RPMI8226 (cell line): ENCODE measurements around the gene CBARP.

Experiments used
- DNase-seq: peaks from one replicate; pipeline ENCODE4 v3.0.0-alpha.2; 2015

The CBARP gene

DNA sequence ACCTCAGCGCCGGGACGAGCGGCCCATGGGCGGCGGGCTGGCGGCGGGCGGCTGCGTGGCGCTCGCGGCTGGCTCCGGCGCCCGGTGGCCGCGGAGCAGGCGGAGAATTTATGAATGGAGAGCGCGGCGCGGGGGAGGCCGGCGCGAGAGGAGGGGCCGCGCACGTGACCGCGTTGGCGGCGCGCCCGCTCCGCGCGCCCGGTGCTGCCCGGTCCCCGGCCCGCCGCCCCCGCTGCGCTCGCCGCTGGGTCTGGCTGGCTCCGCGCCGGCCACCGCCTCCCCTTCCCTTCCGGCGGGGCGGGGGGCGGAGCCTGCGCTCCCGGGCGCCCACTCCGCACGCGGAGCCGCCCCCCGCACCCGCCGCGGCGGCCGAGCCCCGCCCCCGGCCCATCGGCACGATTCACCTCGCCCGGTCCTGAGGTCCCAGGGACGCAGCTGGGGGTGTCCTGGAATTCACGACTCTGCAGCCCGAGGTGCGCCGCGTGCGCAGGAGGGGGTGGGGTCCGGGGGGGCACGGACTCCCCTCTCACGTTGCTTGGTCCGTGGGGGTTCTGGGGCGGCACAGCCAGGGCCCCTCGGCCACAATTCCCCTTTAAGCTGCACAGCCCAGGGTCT is at the start of gene CBARP:
TSS of gene CBARP (minus strand) at position 252 of the 615 bp plus-strand sequence. CDS start 1,905 bp downstream, outside the sequence.
- peak; percentile 51 for DNase-seq

DNA sequence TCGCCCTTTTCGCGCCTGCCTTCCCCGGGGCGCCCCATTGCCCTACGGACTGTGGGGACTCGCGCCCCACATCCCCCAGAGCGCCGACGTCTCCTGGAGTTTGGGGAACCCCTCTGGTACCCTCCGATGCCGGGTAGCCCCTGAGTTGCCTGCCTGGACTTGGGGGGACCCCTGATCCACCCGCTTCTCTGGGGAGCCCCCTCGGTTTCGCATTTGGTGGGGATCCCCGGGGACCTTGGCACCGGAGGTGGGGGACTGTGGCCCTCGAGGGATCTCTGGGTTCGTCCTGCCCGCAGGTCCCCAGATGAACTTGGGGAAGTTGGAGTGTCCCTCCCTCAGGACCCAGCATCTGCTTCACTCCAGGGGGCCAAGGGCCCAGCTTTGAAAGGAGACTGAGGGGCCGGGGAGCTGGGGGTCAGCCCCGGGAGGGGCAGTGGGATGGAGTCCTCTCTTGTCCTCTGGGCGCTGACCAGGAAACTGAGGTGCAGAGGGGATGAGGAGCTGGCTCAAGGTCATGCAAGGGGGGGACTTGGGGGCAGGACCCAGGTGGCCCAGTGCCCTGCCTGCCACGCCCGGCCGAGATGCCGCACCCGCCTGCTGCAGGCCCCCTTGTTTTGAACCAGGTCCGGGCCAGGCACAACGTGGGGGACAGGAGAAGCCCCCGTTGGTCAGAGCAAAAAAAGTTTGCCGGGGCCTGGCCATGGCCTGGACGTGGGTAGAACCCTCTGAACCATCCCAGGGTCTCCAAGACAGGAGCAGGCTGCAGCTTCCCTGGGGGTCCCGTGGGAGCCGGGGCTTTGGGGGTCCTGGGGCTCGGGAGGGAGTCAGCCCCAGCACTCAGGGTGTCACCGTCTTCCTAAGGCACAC is 48.9 kb upstream of the CBARP start:
- DNase-seq: no peak

DNA sequence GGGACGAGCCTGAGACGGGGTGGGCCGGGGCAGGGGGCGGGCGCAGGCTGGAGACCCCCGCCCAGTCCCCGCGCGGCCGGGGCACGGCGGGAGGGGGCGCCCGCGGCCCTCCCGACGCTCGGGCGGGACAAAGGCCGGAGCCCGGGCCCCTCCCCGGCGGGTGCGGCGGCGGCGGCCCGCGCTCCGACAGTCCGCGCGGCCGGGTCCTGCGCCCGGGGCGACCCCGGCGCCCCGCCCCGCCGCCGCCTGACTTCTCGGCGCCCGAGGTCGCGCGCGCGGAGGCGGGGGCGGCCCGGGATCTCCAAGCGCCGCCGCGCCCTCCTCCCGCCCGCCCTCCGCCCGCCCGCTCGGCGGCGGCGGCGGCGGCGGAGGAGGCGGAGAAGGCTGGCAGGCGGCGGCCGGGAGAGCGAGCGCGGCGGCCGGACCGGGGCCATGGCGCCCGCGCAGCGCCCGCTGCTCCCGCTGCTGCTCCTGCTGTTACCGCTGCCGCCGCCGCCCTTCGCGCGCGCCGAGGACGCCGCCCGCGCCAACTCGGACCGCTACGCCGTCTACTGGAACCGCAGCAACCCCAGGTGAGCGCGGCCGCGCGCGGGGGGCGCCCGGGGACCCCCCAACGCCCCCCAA is 48.0 kb upstream of the CBARP start, which contains the start of gene EFNA2:
TSS of gene EFNA2 (plus strand) at position 137 of the 624 bp plus-strand sequence. CDS start at position 433, 296 bp downstream.
- peak; percentile 18 for DNase-seq

DNA sequence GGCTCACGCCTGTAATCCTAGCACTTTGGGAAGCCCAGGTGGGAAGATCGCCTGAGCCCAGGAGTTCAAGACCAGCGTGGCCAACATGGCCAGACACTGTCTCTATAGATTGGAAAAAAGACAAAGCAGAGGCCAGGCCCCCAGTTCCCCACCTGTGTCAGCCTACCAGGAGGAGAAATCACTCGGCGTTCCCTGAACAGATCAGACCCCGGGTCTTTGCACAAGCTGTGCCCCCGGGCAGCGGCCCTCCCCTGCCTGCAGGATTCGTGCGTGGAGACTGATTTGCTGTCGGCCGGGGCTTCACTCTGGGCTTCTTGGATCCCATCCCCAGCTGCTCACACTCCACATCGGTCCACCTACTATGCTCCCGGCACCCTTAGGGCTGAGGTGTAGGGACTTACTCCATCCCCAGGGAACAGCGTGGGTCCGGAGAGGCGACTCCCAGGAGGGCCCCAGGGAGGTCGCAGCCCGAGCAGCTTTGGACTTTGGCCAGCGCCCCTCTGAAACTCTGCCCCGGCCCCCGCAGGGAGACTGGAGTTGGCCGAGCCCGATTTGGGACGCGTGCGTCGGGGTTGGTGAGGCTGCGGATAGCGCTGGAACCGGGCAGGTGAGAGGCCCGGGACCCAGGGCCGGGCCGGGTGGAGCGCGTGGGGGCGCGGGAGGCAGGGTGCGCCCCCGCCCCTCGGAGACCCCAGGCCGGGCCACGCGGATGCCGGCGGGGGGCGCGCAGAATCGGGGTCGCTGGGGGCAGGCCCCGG is 47.4 kb upstream of the CBARP start:
- no peak for DNase-seq

GRCh38 chr19:1284293-1284978 is 46.6 kb upstream of the CBARP start:
- peak; percentile 21 for DNase-seq

- DNase-seq: no peak
These were observed 46.1 kb upstream of the CBARP start for GRCh38 chr19:1283917-1284292.

DNA sequence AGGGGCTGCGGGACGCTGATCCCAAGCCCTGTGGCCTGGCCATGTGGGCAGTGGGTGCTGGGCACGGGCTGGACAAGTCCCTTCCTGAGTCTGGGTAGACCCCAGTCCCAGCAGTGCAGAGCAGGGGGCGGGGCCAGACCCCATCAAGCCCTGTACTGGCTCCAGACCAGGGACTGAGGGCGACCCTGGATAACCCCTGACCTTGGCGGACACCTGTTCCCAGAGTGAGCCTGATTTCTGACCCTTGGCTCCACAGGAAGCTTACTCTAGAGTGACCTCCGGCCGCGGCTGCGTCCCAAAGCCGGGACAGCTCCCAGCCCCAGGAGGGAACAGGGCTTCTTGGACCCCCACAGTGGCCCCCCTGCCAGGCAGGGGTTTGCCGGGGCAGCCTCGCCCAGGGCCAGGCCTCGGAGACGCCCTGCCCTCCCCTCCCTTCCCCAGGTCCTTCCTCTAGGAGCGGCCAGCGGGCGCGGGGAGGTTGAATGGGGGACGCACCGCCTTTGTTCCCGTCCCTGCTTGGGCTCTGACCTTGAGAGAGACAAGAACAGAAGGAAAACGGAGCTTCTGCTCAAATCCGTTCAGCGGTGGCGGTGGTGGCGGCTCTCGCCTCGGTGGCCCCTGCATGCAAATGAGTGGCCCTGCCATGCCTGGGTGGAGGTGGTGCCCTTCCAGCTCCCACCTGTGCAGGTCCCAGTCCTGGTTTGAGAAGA is 45.6 kb upstream of the CBARP start:
- DNase-seq: no peak

- no peak for DNase-seq
These were observed 44.9 kb upstream of the CBARP start for GRCh38 chr19:1282588-1283206.

GRCh38 chr19:1281569-1282287 is 43.9 kb upstream of the CBARP start:
- no peak for DNase-seq

DNA sequence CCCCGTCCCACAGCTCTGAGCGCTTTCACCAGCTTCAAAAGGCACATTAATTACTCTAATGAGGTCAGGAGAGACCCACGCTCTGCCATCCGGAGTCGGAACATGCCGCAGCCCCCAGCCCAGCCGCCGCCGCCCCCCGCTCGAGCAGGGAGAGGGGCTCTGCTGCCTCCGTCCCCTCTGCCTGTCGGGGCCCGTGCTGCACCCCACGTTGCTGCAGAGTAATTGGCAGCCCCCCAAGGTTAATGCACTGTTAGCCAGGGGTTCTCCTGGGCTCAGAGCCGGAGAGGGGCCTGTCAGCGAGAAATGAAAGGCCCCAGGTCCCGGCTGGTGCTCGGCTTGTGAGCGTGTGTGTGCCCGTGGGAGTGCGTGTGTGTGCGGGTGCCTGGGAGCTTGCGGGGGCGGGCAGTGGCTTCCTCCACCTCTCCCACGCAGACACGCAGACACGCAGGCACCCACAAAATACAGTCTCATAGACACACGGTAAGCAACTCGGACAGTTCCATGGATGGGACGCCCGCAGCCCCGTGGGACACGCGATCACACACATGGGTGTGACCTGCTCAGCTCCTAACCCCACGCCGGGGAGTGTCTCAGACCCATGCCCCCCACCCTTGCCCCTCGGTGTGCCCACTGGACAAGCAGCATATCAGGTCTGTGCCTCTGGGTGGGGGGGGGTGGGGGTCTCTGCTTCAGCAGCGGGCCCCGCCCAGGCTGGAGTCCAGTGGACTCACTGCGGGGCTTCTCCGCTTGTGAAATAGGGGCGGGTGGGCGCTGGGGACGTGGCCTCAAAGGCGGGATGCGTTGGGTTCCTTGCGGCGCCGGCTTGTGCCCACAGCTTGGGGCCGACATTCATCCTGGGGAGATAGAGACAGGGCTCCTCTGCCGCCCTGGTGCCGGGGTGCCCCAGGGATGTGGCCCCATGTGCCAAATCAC is 43.1 kb upstream of the CBARP start:
- no peak for DNase-seq

DNA sequence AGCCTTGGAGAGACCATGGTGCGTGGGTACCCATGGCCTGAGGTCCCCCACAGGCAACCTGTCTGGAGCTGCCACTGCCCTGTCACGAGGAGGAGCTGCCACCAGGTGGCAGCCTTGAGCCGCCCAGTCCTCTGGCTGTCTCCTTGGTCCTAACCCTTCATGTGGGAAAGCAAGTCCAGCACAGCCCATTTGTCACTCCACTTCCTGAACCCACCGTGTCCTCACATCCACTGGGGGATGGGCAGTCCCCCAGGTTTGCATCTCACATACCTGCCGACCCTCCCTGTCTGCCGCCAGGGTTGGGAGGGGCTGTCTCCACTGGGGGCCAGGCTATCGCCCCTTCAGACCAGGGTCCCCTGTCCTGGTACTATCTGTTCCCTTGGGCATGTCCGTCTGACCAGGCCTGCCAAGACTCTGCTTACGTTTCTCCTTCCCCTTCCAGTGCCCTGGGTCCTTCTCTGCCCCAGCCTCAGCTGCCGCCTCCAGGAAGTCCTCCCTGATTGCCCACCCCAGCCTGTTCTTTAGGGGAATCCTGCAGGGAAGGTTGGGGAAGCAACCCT is 42.1 kb upstream of the CBARP start:
- DNase-seq: peak; percentile 83

GRCh38 chr19:1278713-1279660 is 41.2 kb upstream of the CBARP start:
- DNase-seq: no peak

DNA sequence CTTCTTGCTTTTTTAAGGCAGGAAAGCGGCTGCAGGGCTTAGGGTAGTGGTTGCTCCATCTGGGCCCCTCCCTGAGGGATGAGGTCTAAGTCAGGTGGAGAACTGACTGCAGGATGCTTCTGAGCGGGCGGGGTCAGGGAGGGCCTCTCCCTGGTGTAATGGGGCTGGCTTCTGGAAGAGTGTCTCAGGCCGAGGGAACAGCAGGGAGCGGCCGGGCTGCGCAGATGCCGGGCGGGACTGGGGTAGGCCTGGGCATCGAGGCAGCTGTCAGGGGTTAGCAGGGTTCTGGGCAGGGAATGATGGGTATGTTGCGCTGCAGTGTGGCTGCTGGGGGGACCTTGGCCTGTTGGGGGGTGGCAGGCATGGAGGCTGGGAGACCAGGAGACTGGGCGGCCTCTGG is 40.3 kb upstream of the CBARP start:
- DNase-seq: no peak

- DNase-seq: no peak
These were observed 39.3 kb upstream of the CBARP start for GRCh38 chr19:1277061-1277460.

- peak; percentile 88 for DNase-seq
These were observed 38.8 kb upstream of the CBARP start for GRCh38 chr19:1276628-1277022.

- no peak for DNase-seq
These were observed 38.3 kb upstream of the CBARP start for GRCh38 chr19:1275976-1276627.

DNA sequence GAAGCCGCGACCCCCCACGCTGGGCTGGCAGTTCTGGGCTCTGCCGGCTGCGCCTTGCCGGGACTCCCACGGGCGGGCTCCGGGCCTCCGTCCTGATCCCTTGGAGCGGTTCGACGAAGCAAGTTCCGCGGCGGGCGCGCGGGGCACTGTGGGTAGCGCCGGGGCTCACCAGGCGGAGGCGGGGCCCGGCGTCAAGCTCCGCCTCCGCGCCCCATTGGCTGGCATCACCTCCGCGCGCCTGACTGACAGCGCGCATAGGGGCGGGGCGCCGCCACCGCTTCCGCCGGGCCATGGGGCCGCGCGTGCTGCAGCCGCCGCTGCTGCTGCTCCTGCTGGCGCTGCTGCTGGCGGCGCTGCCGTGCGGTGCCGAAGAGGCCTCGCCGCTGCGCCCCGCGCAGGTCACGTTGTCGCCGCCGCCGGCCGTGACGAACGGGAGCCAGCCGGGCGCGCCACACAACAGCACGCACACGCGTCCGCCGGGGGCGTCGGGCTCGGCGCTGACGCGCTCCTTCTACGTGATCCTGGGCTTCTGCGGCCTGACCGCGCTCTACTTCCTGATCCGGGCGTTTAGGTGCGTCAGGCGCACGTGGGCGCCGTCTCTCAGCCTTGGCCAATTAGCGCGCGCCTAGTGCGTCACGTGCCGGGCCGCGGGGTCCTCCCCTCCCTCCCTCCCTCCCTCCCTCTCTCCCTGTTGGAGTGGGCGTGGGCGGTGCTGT is 37.6 kb upstream of the CBARP start, which contains the start of gene FAM174C:
TSS of gene FAM174C (plus strand) at position 271 of the 716 bp plus-strand sequence. CDS start at position 291, 20 bp downstream.
- peak; percentile 98 for DNase-seq
